GM12878 (cell line): ENCODE data around the gene MYO7B. TPM values are rescaled to one million over a fixed set of nuclear protein-coding genes. Genes with fewer than 3 reads are reported as not detected.

Experiments used
- ATAC-seq: fragments of 200-7000 bp; cut with Tn5 transposase; 3 replicates; pipeline ENCODE4 v1.9.1; 2020; ENCODE audit warnings: mild to moderate bottlenecking, moderate library complexity
- BruUV-seq: library from RNA; stranded (reverse); fragments of 400-500 nt; replicated peaks from 2 replicates; lab custom pipeline; 2021; lab: Mats Ljungman, UMichigan
- CTCF ChIA-PET: fragments of 300-600 bp; sonication (Branson Sonifier 250); formaldehyde crosslinking; extraction: SDS; loops from one replicate; lab custom pipeline; 2021; ENCODE audit warnings: inconsistent platforms; lab: Yijun Ruan, JAX
- POLR2A ChIA-PET: fragments of 350-600 bp; formaldehyde crosslinking; extraction: SDS; loops from one replicate; lab custom pipeline; 2021; ENCODE audit warnings: inconsistent platforms; lab: Charles Lee
- RAD21 ChIA-PET: fragments of 300-600 bp; sonication (Branson Sonifier 250); formaldehyde crosslinking; loops from one replicate; lab custom pipeline; 2023; ENCODE audit warnings: antibody characterized with exemption; ENCODE audit not compliant: unreplicated experiment; lab: Charles Lee
- SMC1A ChIA-PET: fragments of 300-600 bp; sonication (Branson Sonifier 250); formaldehyde crosslinking; loops from one replicate; lab custom pipeline; 2023; ENCODE audit not compliant: unreplicated experiment, uncharacterized antibody; lab: Charles Lee
- DNase-seq: peaks from one replicate; pipeline ENCODE4 v3.0.0-alpha.2; 2011; ENCODE audit warnings: low read depth, low spot score
- FAIRE-seq: peaks from 3 replicates; lab custom pipeline; 2011; peaks lifted over from hg19 to GRCh38; lab: Jason Lieb, UNC
- H2AFZ ChIP-seq: 2 replicates; pipeline ENCODE4 v1.6.0; 2011; ENCODE audit warnings: low read depth, low read length, control low read depth; ENCODE audit not compliant: control insufficient read depth
- H3K27ac ChIP-seq: 2 replicates; pipeline ENCODE4 v1.5.1; 2011; ENCODE audit warnings: control low read depth; ENCODE audit not compliant: control insufficient read depth, insufficient read depth
- H3K27me3 ChIP-seq, 2 experiments: replicated peaks in 1 of 2; 2 replicates each; pipeline versions ENCODE4 v1.6.0 to v1.6.1; 2011; ENCODE audit warnings: low read length in 1 of 2; ENCODE audit not compliant: control insufficient read depth in 2 of 2, insufficient read depth in 2 of 2
- H3K36me3 ChIP-seq, 2 experiments: 2 replicates each; pipeline ENCODE4 v1.5.1; 2011; ENCODE audit warnings: low read length in 1 of 2; ENCODE audit not compliant: control insufficient read depth in 2 of 2, insufficient read depth in 2 of 2
- H3K4me1 ChIP-seq: 2 replicates; pipeline ENCODE4 v1.6.1; 2011; ENCODE audit warnings: mild to moderate bottlenecking, low read length, moderate library complexity, mixed read lengths; ENCODE audit not compliant: control insufficient read depth, insufficient read depth
- H3K4me2 ChIP-seq: 2 replicates; pipeline ENCODE4 v1.6.0; 2011; ENCODE audit warnings: control low read depth; ENCODE audit not compliant: control insufficient read depth, insufficient read depth
- H3K4me3 ChIP-seq: fragments of 200-600 bp; sonication (generic); 2 replicates; pipeline ENCODE4 v1.5.1; 2016
- H3K79me2 ChIP-seq: 2 replicates; pipeline ENCODE4 v1.6.0; 2011; ENCODE audit warnings: low read length; ENCODE audit not compliant: control insufficient read depth, insufficient read depth
- H3K9ac ChIP-seq: 2 replicates; pipeline ENCODE4 v1.8.0; 2011; ENCODE audit warnings: low read length, control low read depth, mixed read lengths; ENCODE audit not compliant: control insufficient read depth, insufficient read depth
- H3K9me3 ChIP-seq: replicated peaks from 3 replicates; pipeline ENCODE4 v1.5.1; 2011; ENCODE audit warnings: mild to moderate bottlenecking, low read length; ENCODE audit not compliant: control insufficient read depth, insufficient read depth
- H4K20me1 ChIP-seq: 2 replicates; pipeline ENCODE4 v1.6.0; 2011; ENCODE audit not compliant: control insufficient read depth, insufficient read depth
- CTCF ChIP-seq, 3 experiments: IDR thresholded peaks in 2 of 3; conservative IDR thresholded peaks in 1 of 3; 2 replicates each; pipeline ENCODE4 v1.5.1; 2011; ENCODE audit warnings: low read depth in 3 of 3, low read length in 3 of 3, mild to moderate bottlenecking in 3 of 3, control low read depth in 2 of 3, moderate library complexity in 2 of 3, inconsistent platforms in 1 of 3, mixed read lengths in 1 of 3; ENCODE audit not compliant: control insufficient read depth in 2 of 3, insufficient read depth in 1 of 3; ENCODE audit errors: extremely low read depth in 1 of 3
- CUX1 ChIP-seq: IDR thresholded peaks from 2 replicates; pipeline ENCODE4 v1.6.1; 2012; ENCODE audit warnings: improper control_type of control experiment, low read depth, low read length; ENCODE audit not compliant: insufficient replicate concordance
- EP300 ChIP-seq, 2 experiments: fragments of 150-350 bp in 1 of 2; IDR thresholded peaks; 2 replicates each; pipeline ENCODE4 v1.6.1; 2011 to 2012; ENCODE audit warnings: low read depth in 2 of 2, low read length in 2 of 2, borderline replicate concordance in 1 of 2, improper control_type of control experiment in 1 of 2, inconsistent platforms in 1 of 2; ENCODE audit not compliant: control insufficient read depth in 1 of 2
- IRF4 ChIP-seq: IDR thresholded peaks from 2 replicates; pipeline ENCODE4 v1.6.1; 2011; ENCODE audit warnings: low read depth, low read length
- KAT2A ChIP-seq: conservative IDR thresholded peaks from 2 replicates; pipeline ENCODE4 v1.6.1; 2011; ENCODE audit warnings: low read depth, low read length; ENCODE audit not compliant: control insufficient read depth
- RB1 ChIP-seq: fragments of 450-650 bp; formaldehyde crosslinking; IDR thresholded peaks from 2 replicates; pipeline ENCODE4 v1.6.1; 2017; ENCODE audit warnings: mild to moderate bottlenecking, borderline replicate concordance
- SMC3 ChIP-seq: IDR thresholded peaks from 2 replicates; pipeline ENCODE4 v1.6.1; 2011; ENCODE audit warnings: low read length, improper control_type of control experiment, borderline replicate concordance
- ZBTB4 ChIP-seq: fragments of 450-650 bp; formaldehyde crosslinking; IDR thresholded peaks from 2 replicates; pipeline ENCODE4 v1.4.0; 2022; ENCODE audit warnings: mild to moderate bottlenecking, moderate library complexity
- WGBS: methylation state at CpG from one replicate; pipeline ENCODE4 v1.1.6; 2016; ENCODE audit warnings: low lambda C conversion rate; ENCODE audit not compliant: insufficient replicate concordance, insufficient coverage; ENCODE audit errors: missing lambda C conversion rate; 5-methylcytosine and 5-hydroxymethylcytosine counted together
- in situ Hi-C: fragments of 300-500 bp; cut with MboI; formaldehyde crosslinking; loops from 9 replicates; pipeline ENCODE4 v1.14.3; 2018; ENCODE audit warnings: mixed read lengths
- intact Hi-C: fragments of 100-400 bp; cut with micrococcal nuclease; formaldehyde crosslinking; loops from one replicate; pipeline ENCODE4 v1.14.2; 2022; ENCODE audit not compliant: unreplicated experiment
- polyA plus RNA-seq, 11 experiments: library from polyadenylated mRNA; depleted of rRNA in 4 of 11; unstranded in 6 of 11; stranded (reverse) in 5 of 11; fragments of >200 nt; fragmentation: Nextera tagmentation in 4 of 11; fragmentation: Illumina TruSeq in 1 of 11; extraction: Ambion mirVana in 4 of 11; extraction: Trizol in 1 of 11; gene quantifications; 1 replicate in 1 of 11; 2 replicates in 10 of 11; pipeline versions ENCODE4 v1.2.1 to v1.2.3, GENCODE V29; 2011 to 2016; ENCODE audit warnings: inconsistent platforms in 2 of 11, missing spikeins in 2 of 11, low read depth in 1 of 11
- total RNA-seq, 4 experiments: library from RNA; depleted of rRNA in 3 of 4; stranded (reverse); fragments of >200 nt in 3 of 4; fragmentation: Illumina TruSeq in 1 of 4; extraction: Trizol in 1 of 4; gene quantifications; 2 replicates each; pipeline versions ENCODE4 v1.2.1 to v1.2.3, GENCODE V29; 2013 to 2021

The MYO7B gene
- total and polyA plus RNA-seq, 10 of the 15 experiments (the other 5 are each of a cell fraction or from before 2014, with no cell fraction given): 0.08 to 4.8 (median 1.2) TPM

GRCh38 chr2:127545189-127545588 lies 9.7 kb downstream of the MYO7B start:
- Histone ChIP-seq H2AFZ (no peak overlapping the region), H3K4me3 (no peak overlapping the region), H3K36me3 (no peaks in the 10 kb centered on the region), H3K4me2 (no peak overlapping the region), H3K4me1 (no peaks in the 10 kb centered on the region), H3K9ac (no peak overlapping the region), H3K9me3 (no peaks in the 10 kb centered on the region), H3K27ac (no peak overlapping the region), H4K20me1 (no peaks in the 10 kb centered on the region), H3K27me3 (peaks cover 2 to 4% of the 10 kb centered on the region in 2 experiments; a peak in 3 of 4 replicates), H3K79me2 (no peaks in the 10 kb centered on the region)
- ATAC-seq (no peak), DNase-seq (no peak), FAIRE-seq (no peak)
- no TSS peak for BruUV-seq
- in situ Hi-C loops: no loop called here
- ChIA-PET RAD21 (no interaction called here), SMC1A (no interaction called here), POLR2A (no interaction called here), CTCF (no interaction called here)
- TF ChIP-seq CUX1 (no peak), KAT2A (no peak), RB1 (no peak), EP300 (IDR thresholded peaks at IDR 0.05; ENCODE audit: borderline replicate concordance in 1 of 2, control insufficient read depth in 1 of 2, low read depth in 2 of 2, low read length in 2 of 2) (no peak), CTCF (IDR thresholded peaks at IDR 0.05 in 2 of 3, conservative IDR thresholded peaks at IDR 0.05 in 1 of 3; ENCODE audit: control insufficient read depth in 2 of 3, extremely low read depth in 1 of 3, insufficient read depth in 1 of 3, low read depth in 3 of 3, low read length in 3 of 3) (no peak), SMC3 (no peak), IRF4 (no peak), ZBTB4 (CRISPR knock-in tag) (no peak)
- intact Hi-C loops: no loop called here
- 39% methylated on average over 6 of the region's 6 CpGs for WGBS
